KOPT-K1 (cell line): ENCODE results near the gene FMO2.

Experiments
- H3K27ac ChIP-seq: fragments of 200-600 bp; sonication (generic); 2 replicates; pipeline ENCODE4 v1.5.1; 2016; ENCODE audit warnings: antibody characterized with exemption, mild to moderate bottlenecking, low read depth, low read length; ENCODE audit not compliant: poor library complexity, severe bottlenecking
- H3K36me3 ChIP-seq: fragments of 200-600 bp; sonication (generic); 2 replicates; pipeline ENCODE4 v1.5.1; 2017; ENCODE audit warnings: antibody characterized with exemption, mild to moderate bottlenecking, low read length, moderate library complexity; ENCODE audit not compliant: insufficient read depth
- H3K9me3 ChIP-seq: fragments of 200-600 bp; sonication (generic); 2 replicates; pipeline ENCODE4 v1.5.1; 2017; ENCODE audit warnings: antibody characterized with exemption, low read length, mild to moderate bottlenecking; ENCODE audit not compliant: insufficient read depth, poor library complexity, severe bottlenecking

FMO2 gene

GRCh38 chr1:171198081-171198480 lies 13.0 kb downstream of the FMO2 start:
- H3K36me3 ChIP-seq: no peaks in the 10 kb centered on the region
- no peaks in the 10 kb centered on the region for H3K9me3 ChIP-seq

DNA sequence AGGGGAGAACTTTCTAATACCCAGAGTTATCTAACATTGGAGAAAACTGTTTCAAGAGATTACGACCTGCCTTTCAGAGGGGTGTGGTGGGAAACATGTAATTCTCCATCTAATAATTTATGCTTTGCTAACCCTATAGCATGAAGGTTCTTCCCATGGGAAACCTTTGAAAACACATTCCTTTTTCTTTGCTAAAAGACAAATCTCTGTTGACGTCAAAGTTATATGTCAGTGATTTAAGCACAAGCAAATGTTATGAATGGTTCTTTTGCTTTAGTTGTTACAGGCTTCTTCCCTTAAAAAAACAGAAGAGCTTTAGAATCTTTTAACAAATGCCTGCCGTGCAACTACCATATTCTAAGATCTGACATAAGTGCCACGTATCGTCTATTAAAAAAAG lies 19.2 kb downstream of the FMO2 start:
- Histone ChIP-seq H3K36me3 (no peaks in the 10 kb centered on the region), H3K9me3 (no peaks in the 10 kb centered on the region), H3K27ac (no peak overlapping the region)

More at GRCh38 chr1:171198081-171198480, 13.0 kb downstream of the FMO2 start:
- H3K27ac ChIP-seq: no peak overlapping the region

- Histone ChIP-seq H3K27ac (no peak overlapping the region), H3K36me3 (no peaks in the 10 kb centered on the region), H3K9me3 (no peaks in the 10 kb centered on the region)
Observed at GRCh38 chr1:171206204-171206977, 21.3 kb downstream of the FMO2 start.

GRCh38 chr1:171206978-171207355 lies 21.9 kb downstream of the FMO2 start:
- Histone ChIP-seq H3K36me3 (no peaks in the 10 kb centered on the region), H3K9me3 (no peaks in the 10 kb centered on the region), H3K27ac (no peak overlapping the region)

DNA sequence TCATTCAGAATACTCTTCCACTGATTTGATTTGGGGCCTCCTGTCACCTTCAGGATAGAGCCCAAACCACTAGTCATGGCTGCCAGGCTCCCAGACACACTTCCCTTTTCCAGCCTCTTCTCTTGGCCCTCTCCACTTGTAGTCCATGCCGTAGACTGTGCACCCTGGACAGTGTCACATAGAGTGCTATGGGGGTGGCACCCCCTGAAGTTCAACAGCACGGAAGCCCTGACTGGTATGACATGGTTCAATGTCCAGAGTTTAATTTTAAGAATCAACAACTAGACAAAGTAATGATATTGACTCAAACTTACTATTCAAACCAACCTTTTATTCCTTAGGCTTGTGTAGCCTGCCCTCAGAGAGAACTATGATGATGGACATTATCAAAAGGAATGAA lies 22.3 kb downstream of the FMO2 start:
- H3K36me3 ChIP-seq: no peaks in the 10 kb centered on the region
- H3K27ac ChIP-seq: no peak overlapping the region
- H3K9me3 ChIP-seq: no peaks in the 10 kb centered on the region

- no peak overlapping the region for H3K27ac ChIP-seq
- H3K36me3 ChIP-seq: no peaks in the 10 kb centered on the region
- no peaks in the 10 kb centered on the region for H3K9me3 ChIP-seq
Observed at GRCh38 chr1:171210355-171210754, 25.3 kb downstream of the FMO2 start.

GRCh38 chr1:171212607-171213351 lies 27.7 kb downstream of the FMO2 start:
- H3K27ac ChIP-seq: no peak overlapping the region
- H3K9me3 ChIP-seq: no peaks in the 10 kb centered on the region
- H3K36me3 ChIP-seq: no peaks in the 10 kb centered on the region

DNA sequence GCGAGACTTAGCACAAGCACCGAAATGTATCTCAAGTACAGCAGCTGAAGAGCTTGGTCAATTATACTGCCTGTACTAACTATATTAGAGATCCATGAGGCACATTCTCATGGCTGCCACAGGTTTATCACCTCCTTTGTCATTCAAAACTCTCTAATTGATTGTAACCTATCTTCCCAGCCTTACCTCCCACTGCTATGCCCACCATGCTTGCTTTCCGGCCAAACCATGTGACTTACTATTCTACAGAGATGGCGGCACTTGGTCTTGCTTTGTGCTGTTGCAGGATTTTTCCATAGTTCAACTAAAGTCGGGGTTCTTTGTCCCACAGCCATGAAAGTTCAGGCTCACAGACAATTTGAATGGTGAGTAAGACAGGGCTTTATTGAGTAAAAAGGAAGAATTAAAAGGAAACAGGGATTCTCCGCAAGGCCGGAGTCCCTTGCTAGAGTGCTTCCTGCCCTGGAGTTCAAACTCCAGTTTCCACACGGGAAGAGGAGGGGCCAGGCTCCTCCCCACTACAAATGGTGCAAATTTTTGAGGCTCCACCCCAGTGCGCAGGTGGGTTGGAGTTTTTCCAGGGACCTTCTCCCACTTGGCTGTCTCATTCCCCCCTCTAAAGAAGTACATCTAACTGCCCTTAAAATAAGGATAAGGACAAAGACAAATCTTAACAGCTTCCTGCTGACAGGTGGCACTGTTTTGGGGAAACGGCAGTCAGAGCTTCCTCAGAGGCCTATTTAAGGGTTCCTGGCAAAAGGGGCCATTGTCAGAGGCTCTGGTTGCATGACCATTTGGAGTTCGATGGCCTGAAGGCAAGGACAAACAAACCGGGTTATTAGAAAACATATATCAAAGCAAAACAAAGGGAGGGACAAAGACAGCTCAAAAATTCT lies 28.7 kb downstream of the FMO2 start:
- Histone ChIP-seq H3K9me3 (no peaks in the 10 kb centered on the region), H3K36me3 (no peaks in the 10 kb centered on the region), H3K27ac (no peak overlapping the region)

- Histone ChIP-seq H3K9me3 (no peaks in the 10 kb centered on the region), H3K27ac (no peak overlapping the region), H3K36me3 (no peaks in the 10 kb centered on the region)
Observed at GRCh38 chr1:171217658-171218443, 32.8 kb downstream of the FMO2 start.

- H3K27ac ChIP-seq: no peak overlapping the region
- H3K9me3 ChIP-seq: no peaks in the 10 kb centered on the region
- H3K36me3 ChIP-seq: no peaks in the 10 kb centered on the region
Observed at GRCh38 chr1:171218661-171219060, 33.6 kb downstream of the FMO2 start.

DNA sequence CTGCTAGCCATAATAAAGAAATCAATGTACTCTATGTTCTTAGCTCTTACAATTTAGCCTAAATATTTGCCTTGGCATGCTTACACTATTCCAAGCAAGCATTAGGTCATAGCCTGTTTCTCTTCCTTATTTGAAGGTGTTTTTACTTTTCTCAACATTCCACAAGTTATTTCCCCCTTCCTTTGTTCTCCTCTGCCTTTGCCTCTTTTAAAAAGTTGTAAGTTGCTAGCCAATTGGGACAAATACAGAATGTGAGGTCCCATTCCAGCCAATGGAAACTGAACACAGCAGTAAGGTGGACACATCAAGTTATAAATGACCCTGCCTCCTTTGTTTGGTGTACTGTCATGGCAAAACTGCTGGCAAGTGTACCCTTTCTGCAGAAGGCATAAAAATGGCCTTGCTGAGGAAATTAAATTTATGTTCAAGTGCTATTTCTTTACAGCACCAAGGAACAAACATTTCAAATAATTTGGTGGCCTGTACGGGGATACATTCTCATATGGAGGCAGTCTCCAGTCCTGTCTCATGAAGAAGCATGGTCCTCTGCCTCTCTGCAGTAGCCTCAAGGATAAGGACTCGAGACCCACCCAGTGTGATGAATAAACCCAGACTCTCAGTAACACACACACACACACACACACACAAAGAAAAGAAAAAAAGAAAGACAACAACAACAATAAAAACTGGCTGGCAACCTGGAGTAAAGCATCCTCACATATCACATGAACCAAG lies 34.4 kb downstream of the FMO2 start:
- H3K9me3 ChIP-seq: no peaks in the 10 kb centered on the region
- no peaks in the 10 kb centered on the region for H3K36me3 ChIP-seq
- H3K27ac ChIP-seq: no peak overlapping the region

- Histone ChIP-seq H3K9me3 (no peaks in the 10 kb centered on the region), H3K36me3 (no peaks in the 10 kb centered on the region), H3K27ac (no peak overlapping the region)
Observed at GRCh38 chr1:171220081-171220420, 35.0 kb downstream of the FMO2 start.

DNA sequence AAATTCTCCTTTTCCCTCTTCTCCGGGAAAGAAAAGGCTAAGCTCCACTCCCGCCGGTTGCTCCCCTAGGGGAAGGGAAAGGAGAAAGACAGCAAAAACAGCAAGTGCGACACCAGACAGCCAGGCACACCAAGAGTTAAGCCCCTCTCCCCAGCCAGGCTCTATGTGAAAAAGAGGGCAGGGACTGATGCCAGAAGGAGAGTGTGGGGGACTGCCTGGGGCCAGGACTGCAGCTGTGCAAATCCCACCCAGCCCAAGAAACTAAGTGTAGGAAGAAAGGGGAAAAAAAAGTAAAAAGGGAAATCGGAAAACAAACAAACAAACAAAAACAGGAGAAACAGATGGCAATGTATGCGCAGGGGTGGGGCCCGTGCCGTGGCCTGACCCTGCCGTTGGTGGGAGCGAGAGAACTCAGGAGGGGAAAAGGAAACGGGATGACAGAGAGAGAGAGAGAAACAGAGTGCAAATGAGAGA lies 35.5 kb downstream of the FMO2 start:
- Histone ChIP-seq H3K27ac (no peak overlapping the region), H3K36me3 (no peaks in the 10 kb centered on the region), H3K9me3 (no peaks in the 10 kb centered on the region)
